BJ (cell line): ENCODE data around the gene RASGRF1. TPM values are rescaled to one million over a fixed set of nuclear protein-coding genes. Genes with fewer than 3 reads are reported as not detected.

Experiments
- CTCF ChIA-PET: fragments of 350-600 bp; formaldehyde crosslinking; extraction: SDS; loops from one replicate; lab custom pipeline; 2021; ENCODE audit warnings: antibody characterized with exemption, inconsistent platforms; lab: Yijun Ruan, JAX
- POLR2A ChIA-PET: fragments of 300-600 bp; sonication (Branson Sonifier 250); formaldehyde crosslinking; extraction: SDS; loops from one replicate; lab custom pipeline; 2021; ENCODE audit warnings: antibody characterized with exemption; lab: Charles Lee
- DNase-seq: peaks from one replicate; pipeline ENCODE4 v3.0.0-alpha.2; 2011; ENCODE audit warnings: low read depth
- H3K27me3 ChIP-seq: 2 replicates; pipeline ENCODE4 v1.6.0; 2011; ENCODE audit warnings: low read length; ENCODE audit not compliant: control insufficient read depth, insufficient read depth
- H3K36me3 ChIP-seq: 2 replicates; pipeline ENCODE4 v1.5.1; 2011; ENCODE audit warnings: low read length; ENCODE audit not compliant: control insufficient read depth, insufficient read depth
- H3K4me3 ChIP-seq: 2 replicates; pipeline ENCODE4 v1.5.1; 2011; ENCODE audit warnings: low read depth, mild to moderate bottlenecking, control low read depth, low read length
- CTCF ChIP-seq: IDR thresholded peaks from 2 replicates; pipeline ENCODE4 v1.5.1; 2011; ENCODE audit warnings: low read depth, mild to moderate bottlenecking, control low read depth, inconsistent platforms, low read length, moderate library complexity; ENCODE audit not compliant: insufficient read depth
- polyA plus RNA-seq: library from polyadenylated mRNA; depleted of rRNA; stranded (reverse); fragments of >200 nt; gene quantifications from 2 replicates; pipeline ENCODE4 v1.2.3, GENCODE V29; 2011

RASGRF1 gene
- polyA plus RNA-seq, 1 experiment: 0.31 TPM

GRCh38 chr15:79034284-79034683 is 56.3 kb downstream of the RASGRF1 start:
- CTCF ChIA-PET: interaction anchor here (1.3 kb wide), 1 partner anchor 24 kb away, joined by 3 read pairs; no protein-coding TSS in a partner anchor
- Histone ChIP-seq H3K36me3 (no peaks in the 10 kb centered on the region), H3K27me3 (peaks cover 3% of the 10 kb centered on the region; the same call in 1 of the 2 replicates), H3K4me3 (no peak overlapping the region)
- no peak for DNase-seq
- POLR2A ChIA-PET: no interaction called here
- TF ChIP-seq CTCF: no peak

GRCh38 chr15:79032656-79033055 is 57.9 kb downstream of the RASGRF1 start:
- ChIA-PET POLR2A (no interaction called here), CTCF (interaction anchor here (1.8 kb wide), 1 partner anchor 151 kb away, joined by 10 read pairs; no protein-coding TSS in a partner anchor)
- Histone ChIP-seq H3K27me3 (peaks cover 3% of the 10 kb centered on the region; the same call in 1 of the 2 replicates), H3K36me3 (no peaks in the 10 kb centered on the region), H3K4me3 (no peak overlapping the region)
- no peak for TF ChIP-seq CTCF
- DNase-seq: no peak

GRCh38 chr15:79031821-79032220 is 58.8 kb downstream of the RASGRF1 start:
- POLR2A ChIA-PET: no interaction called here
- no peak for DNase-seq
- no peak for TF ChIP-seq CTCF
- CTCF ChIA-PET: interaction anchor here (1.8 kb wide), 1 partner anchor 152 kb away, joined by 10 read pairs; no protein-coding TSS in a partner anchor
- Histone ChIP-seq H3K27me3 (peaks cover 3% of the 10 kb centered on the region; the same call in 1 of the 2 replicates), H3K36me3 (no peaks in the 10 kb centered on the region), H3K4me3 (no peak overlapping the region)

GRCh38 chr15:79031201-79031600 is 59.4 kb downstream of the RASGRF1 start:
- Histone ChIP-seq H3K36me3 (no peaks in the 10 kb centered on the region), H3K4me3 (no peak overlapping the region), H3K27me3 (peaks cover 2% of the 10 kb centered on the region; the same call in 1 of the 2 replicates)
- DNase-seq: no peak
- TF ChIP-seq CTCF: no peak
- ChIA-PET CTCF (interaction anchor here (6.2 kb wide), 1 partner anchor 152 kb away, joined by 120 read pairs; no protein-coding TSS in a partner anchor), POLR2A (no interaction called here)

GRCh38 chr15:79030470-79030869 is 60.1 kb downstream of the RASGRF1 start:
- no peak for TF ChIP-seq CTCF
- ChIA-PET CTCF (interaction anchor here (0.6 to 6.2 kb wide), 2 partner anchors 150 to 153 kb away, joined by 3 to 120 read pairs; no protein-coding TSS in a partner anchor), POLR2A (no interaction called here)
- Histone ChIP-seq H3K27me3 (peaks cover 2% of the 10 kb centered on the region; the same call in 1 of the 2 replicates), H3K4me3 (no peak overlapping the region), H3K36me3 (no peaks in the 10 kb centered on the region)
- DNase-seq: no peak
